GM18507 (cell line): ENCODE measurements around the gene NADSYN1.

Experiments used
- DNase-seq: peaks from one replicate; pipeline ENCODE4 v3.0.0; 2011; ENCODE audit warnings: low read depth; ENCODE audit not compliant: insufficient read length; ENCODE audit errors: extremely low spot score
- FAIRE-seq: peaks from 2 replicates; lab custom pipeline; 2011; peaks lifted over from hg19 to GRCh38; lab: Jason Lieb, UNC

NADSYN1 gene

DNA sequence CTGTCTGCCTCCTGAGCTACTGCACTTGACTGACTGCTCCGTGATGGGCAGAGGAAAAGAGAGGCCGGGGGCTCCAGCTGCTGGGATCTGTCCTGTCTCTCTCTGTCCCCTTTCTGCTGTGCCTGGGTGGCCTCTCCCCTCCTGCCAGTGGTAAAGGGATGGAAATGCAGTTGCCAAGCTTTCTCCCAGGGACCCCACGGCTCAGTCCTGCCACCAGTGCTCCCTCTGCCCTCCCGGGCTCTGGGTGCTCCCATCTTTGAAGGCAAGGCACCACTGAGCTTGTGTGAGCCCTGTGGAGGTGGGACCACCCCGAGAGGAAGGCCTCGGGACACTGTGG, 32.0 kb downstream of the NADSYN1 start:
- no peak for FAIRE-seq

DNA sequence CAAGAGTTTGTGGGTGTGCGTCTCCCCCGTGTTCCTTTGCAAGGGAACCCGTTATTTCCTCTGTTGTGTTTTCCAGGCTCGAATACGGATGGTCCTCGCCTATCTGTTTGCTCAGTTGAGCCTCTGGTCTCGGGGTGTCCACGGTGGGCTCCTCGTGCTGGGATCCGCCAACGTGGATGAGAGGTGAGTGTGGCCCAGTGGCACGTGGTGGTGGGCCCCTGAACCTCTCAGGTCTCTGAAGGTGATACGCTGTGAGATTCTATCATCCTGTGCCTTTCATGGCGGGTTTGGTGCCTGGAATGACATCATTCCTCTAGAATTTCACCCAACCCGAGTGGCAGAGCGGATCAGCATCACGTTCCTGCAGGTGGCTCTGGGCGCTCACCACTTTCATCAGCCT, 32.5 kb downstream of the NADSYN1 start:
- FAIRE-seq (no peak), DNase-seq (no peak)

More for the DNA sequence above, 32.0 kb downstream of the NADSYN1 start:
- no peak for DNase-seq

DNA sequence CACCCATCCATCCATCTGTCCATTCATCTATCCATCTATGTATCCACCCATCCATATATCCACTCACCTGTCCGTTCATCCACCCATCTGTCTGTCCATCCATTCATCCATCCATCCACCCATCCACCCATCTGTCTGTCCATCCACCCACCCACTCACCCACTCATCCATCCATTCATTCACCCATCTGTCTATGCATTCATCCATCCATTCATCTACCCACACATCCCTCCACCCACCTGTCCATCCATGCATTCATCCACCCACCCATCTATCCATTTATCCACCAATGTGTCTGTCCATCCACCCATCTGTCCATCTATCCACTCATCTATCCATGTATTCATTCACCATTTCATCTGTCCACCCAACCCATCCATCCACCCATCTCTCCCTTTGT, 33.3 kb downstream of the NADSYN1 start:
- DNase-seq, result no peak
- FAIRE-seq, result no peak

DNA sequence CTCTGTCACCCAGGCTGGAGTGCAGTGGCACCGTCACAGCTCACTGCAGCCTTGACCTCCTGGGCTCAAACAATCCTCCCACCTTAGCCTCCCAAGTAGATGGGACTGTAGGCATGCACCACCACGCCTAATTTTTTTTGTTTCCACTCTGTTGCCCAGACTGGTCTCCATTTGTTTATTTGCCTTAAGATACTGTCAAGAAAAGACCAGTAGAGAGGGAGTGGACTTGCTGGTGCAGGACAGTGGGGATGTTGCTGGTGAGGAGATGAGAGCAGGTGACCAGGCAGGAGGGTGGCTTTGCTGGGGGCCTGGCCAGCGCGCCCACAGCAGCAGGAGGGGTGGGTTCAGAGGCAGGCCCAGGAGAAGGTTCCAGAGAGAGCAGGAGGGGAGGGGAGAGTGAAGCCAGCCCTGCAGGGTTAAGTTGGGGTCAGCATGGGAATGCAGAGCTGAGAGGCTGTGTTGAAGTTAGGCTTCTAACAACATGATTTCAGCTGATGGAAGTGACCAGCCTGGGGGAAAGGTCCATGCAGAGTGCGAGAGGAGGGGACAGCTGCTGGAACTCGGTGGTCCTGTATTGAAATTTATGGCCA, 35.8 kb downstream of the NADSYN1 start:
- no peak for FAIRE-seq
- no peak for DNase-seq

DNA sequence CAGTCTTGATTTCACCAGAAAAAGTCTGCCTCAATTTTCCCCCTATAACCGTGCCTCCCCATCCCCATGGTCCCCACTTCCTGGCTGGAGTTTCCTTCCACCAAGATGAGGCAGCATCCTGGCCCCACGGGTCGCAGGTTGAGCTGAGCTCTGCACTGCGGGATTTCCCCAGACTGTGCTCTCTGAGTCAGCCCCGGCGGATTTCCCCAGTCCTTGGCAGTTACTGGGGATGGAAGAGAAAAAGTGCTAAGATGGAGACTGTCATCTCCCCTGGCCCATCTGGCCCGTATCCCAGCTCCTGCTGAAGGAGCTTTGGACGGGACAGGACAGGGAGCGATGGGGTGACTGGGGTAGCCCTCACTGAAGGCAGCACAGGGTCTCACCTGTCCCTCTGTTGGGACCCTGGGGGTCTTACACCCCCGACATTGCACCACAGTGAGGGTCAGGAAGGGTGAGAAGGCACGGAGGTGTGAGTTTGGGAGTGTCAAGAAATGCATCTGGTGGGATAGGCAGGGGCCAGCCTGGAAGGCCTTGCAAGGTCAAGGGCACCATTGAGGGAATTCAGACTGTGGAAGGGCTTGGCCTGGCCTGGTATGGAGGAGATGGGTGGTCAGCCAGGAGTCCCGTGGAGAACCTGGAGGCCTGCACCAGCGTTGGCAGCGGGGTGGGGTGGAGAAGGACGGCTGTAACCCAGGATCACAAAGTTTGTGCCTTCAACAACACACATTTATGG, 36.5 kb downstream of the NADSYN1 start:
- FAIRE-seq, result peak; percentile 77
- peak; percentile 32 for DNase-seq

DNA sequence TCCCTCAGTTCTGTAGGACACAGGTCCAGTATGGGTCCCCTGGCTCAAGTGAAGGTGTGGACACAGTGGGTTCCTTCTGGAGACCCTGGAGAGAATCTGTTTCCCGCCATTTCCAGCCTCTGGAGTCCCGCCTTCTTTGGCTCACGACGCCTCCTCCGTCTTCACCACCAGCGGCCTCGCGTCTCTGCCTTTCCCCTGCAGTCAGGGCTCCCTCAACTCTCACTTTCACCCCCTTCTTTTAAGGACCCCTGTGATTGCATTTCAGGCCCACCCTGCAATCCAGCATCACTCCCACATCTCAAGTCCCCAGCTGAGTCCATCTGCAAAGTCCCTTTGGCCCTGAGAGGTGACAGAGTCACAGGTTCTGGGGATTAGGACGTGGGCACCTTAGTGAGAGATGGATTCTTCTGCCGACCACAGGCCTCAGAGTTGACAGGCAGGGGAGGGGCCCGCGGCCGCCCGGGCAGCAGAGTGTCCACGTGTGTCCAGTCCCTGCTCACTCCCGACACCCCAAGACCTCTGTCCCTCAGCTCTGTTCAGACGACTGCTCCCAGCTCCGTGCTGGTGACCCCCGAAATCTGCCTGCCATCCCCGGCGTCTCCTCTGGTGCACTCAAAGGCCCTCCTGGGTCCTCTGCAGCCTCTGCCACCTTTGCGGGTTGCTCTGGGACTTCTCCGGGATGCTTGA, 37.2 kb downstream of the NADSYN1 start:
- no peak for DNase-seq
- no peak for FAIRE-seq

DNA sequence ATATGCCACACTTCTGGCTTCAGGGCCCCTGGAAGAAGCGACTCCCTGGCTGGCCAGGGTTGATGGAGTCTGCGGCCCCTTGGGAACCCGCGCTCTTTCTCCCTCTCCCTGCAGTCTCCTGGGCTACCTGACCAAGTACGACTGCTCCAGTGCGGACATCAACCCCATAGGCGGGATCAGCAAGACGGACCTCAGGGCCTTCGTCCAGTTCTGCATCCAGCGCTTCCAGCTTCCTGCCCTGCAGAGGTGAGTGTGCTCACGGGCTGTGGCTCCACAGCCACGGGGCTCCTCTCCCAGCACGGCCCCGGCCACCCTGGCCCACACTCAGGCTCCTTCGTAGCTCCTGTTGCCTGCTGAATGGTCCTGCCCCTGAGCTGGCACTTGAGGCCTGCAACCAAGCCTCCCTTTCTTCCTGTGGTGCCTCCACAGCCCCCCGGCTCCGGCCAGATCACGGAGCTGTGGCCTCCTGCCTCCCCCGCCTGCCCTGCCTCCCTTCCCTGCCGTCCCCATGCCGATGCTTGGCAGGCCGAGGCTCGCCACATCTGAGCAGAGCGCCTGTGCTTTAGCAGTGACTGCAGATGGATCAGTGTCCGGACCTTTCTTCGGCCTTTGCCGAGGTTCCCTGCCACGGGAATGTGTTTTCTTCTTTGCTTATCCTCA, 37.9 kb downstream of the NADSYN1 start:
- no peak for FAIRE-seq

DNA sequence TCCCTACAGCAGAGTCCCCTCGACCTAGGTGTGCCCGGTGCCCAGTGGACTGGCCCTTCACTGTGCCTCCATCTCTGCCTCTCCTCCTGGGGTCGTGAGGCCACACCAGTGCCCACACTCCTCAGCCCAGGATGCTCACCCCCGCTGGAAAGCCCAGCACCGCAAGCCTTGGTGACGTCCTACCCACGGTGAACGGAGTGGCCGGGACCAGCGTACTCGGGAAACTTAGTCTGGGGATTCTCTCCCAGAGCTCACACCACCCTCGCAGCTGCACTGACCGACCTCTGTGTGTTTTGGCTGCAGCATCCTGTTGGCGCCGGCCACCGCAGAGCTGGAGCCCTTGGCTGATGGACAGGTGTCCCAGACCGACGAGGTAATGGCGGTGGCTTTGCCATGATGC, 38.5 kb downstream of the NADSYN1 start:
- DNase-seq (no peak), FAIRE-seq (no peak)

More for the DNA sequence above, 37.9 kb downstream of the NADSYN1 start:
- no peak for DNase-seq

DNA sequence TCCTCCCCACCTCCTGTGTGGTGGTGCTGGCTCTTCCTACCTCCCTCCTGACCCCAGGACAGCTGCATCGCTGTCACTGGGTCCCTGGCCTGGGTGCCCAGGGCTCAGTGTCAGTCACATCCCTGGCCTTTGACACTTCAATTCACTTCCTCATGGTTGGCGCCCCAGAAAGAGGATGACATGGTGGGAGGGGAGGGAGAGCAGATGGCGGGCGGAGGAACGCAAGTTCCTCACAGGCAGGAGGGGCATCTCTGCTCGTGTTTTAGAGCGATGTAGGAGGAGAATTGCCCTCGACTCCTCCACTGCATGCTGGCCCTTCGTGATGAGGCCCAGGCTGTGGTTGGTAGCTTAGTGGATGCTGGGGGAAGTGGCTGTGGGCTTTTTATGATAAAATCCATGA, 38.9 kb downstream of the NADSYN1 start:
- FAIRE-seq (no peak), DNase-seq (no peak)

DNA sequence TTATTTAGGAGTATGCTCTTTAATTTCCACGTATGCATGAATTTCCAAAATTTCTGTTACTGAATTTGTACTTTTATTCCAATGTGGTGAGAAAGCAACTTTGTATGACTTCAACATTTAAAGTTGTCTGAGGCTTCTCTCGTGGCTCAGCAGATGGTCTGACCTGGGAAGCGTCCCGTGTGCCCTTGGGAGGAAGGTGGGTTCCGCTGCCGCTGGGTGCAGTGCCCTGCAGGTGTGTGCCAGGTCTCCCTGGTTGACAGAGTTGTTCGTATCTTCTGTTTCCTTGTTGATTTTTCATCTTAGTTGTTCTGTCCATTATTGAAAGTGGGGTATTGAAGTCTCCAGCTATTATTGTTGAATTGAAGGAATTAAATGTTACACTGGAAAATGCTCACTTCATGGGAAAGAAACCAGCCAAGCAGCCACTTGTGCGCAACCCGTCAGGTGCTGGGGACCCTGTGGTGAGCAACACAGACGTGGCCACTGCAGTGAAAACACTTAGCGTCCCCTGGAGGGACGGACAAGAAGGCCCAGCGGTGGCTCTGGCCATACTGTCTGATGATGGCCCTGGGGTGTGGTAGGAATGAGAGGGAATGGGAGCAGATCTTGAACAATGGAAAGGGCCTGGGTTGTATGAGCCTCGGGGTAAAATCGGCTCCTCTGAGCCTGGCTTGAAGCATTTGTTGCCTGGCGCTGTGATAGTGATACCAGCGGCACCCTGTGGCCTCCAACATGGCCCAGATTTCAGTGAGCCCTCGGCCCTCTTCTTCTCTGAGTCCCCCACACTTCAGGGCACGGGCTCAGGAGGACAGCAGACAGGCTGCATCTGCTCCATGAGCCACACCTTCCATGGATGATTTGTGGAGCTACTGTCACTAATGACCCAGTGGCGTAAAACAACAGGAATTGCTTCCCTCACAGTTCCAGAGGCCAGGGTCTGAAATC, 42.6 kb downstream of the NADSYN1 start:
- no peak for FAIRE-seq
- DNase-seq, result no peak

DNA sequence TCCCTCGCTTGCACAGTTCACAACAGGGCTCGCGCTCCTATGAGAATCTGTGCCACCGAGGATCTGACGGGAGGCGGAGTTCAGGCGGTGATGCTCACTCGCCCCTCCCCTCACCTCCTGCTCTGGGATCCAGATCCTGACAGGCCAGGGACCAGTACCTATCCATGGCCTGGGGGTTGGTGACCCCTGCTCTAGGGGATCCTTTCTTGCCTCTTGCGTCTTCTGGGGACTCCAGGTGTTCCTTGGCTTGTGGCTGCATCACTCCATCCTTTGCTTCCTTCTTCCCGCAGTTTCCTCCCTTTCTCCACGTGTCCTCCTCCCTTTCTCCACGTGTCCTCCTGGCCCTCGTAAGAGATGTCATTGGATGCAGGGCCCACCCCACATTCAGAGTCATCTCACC, 43.4 kb downstream of the NADSYN1 start:
- DNase-seq, result no peak
- FAIRE-seq, result no peak

DNA sequence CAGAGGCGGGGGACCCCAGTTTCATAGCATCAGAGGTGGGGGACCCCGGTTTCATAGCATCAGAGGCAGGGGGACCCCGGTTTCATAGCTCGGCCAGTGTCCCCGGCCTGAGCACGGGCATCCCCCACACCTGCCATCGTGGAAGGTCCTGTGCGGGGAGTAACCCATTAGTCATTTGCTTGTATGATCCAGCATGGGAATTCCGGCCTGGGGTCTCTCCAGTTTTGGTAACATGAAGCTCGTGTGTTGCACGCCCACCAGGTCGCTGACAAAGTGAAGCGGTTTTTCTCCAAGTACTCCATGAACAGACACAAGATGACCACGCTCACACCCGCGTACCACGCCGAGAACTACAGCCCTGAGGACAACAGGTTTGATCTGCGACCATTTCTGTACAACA, 45.1 kb downstream of the NADSYN1 start:
- FAIRE-seq (no peak), DNase-seq (no peak)

DNA sequence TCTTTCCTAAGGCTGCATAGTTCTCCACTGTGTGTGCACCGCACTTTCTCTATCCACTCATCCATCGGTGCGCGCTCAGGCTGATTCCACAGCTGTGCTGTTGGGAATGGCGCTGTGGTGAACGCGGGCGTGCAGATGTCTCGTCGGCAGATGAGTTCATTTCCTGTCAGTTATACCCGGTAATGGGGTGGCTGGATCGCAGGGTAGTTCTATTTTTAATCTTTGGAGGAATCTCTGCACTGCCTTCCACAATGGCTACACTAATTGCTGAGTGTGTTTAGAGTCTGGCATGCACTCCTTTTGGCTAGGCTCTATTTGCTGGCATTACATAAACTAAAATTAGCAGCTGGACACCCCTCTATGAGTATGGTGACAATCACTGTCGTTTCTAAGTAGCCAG, 46.1 kb downstream of the NADSYN1 start:
- no peak for FAIRE-seq

DNA sequence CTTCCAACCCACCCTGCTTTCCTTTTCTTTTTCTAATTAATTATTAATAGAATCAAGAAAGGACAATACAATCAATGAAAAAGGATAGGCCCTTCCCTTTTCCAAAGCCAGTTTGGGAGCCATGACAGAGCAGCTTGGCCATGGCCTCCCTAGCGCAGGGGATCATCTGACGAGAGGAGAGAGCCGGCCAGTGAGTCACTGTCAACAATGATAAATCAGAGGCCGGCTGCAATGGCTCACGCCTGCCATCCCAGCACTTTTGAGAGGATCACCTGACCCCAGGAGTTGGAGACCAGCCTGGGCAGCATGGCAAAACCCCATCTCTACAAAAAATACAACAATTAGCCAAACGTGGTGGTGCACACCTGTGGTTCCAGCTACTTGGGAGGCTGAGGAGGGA, 46.5 kb downstream of the NADSYN1 start:
- FAIRE-seq, result no peak

More for the DNA sequence above, 46.1 kb downstream of the NADSYN1 start:
- no peak for DNase-seq

DNA sequence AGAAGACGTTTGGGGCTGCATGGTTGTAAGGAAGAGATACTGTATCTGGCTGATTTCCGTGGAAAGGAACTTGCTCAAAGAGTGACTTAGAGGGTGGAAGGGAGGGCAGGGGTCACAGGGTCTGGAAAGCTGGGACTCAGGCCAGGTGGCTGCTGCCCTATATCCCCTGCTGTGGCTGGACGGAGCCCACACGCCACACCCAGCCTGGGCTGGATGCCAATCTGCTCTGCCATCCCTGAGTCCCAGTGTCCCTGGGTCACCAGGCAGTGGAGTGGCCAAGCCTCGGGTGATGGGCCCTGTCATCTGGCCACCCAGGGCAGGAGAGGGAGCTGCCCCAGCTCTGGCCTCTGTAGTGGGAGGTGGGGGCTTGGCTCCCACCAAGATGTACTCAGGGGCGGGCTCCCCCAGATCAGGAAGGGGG, 47.6 kb downstream of the NADSYN1 start:
- DNase-seq, result no peak
- FAIRE-seq, result no peak

More for the DNA sequence above, 46.5 kb downstream of the NADSYN1 start:
- DNase-seq, result no peak

DNA sequence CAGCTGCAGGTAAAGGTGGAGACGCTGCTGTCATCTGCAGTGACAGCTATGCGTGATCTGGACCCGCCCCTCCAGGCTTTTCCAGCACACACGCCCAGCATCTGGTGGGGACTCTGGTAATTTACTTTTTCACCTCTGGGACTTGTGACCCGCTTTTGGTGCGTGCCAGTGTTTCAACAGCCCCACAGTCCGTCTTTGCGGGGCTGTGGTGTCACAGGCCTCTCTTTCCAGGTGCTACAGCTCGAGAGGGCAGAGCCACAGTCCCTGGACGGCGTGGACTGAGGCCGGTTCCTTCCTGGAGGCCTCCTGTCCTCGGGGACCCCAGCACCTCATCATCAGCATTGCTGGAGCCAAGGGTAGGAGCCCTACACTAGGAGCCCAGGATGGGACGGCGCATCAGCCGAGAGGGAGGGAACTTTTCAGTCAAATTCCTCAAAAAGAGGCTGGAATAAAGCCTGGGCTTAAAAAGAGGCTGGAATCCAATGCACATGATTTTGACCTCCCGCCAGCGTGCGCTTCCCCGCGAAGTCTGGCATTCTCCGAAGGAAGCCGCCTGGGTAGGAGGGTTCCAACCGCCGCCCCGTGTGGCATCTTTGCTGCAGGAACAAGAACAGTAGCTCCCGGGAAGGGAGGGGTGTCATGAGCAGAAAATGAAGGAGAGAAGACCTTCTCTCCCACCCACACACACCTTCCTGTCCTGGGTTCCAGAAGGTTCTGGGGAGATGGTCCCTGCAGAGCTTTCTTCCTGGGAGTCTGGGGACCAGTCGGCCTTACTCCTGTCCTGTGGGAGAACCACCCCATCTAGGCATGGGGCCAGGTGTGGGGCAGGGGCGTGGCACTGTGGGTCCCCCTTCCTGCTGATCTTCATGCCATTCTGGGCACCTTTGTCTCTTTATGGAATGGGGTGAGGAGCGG, 48.3 kb downstream of the NADSYN1 start:
- no peak for FAIRE-seq
- DNase-seq, result no peak

DNA sequence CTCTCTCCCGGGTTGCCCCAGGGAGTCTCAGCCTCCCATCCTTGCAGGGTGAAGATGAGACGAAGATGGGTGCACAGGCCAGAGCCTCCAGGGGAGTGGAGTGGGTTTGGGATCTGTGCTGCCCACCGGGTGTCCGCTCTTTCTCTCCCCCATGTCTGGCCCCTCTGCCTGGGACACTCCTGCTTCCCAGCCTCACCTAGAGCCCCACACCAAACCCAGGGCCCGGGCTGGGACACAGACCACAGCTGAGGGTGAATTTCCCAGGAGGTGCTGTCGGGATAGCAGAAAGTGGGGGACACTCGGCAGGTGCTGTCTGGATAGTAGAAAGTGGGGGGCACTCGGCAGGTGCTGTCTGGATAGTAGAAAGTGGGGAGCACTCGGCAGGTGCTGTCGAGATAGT, 49.0 kb downstream of the NADSYN1 start:
- FAIRE-seq (no peak), DNase-seq (no peak)

DNA sequence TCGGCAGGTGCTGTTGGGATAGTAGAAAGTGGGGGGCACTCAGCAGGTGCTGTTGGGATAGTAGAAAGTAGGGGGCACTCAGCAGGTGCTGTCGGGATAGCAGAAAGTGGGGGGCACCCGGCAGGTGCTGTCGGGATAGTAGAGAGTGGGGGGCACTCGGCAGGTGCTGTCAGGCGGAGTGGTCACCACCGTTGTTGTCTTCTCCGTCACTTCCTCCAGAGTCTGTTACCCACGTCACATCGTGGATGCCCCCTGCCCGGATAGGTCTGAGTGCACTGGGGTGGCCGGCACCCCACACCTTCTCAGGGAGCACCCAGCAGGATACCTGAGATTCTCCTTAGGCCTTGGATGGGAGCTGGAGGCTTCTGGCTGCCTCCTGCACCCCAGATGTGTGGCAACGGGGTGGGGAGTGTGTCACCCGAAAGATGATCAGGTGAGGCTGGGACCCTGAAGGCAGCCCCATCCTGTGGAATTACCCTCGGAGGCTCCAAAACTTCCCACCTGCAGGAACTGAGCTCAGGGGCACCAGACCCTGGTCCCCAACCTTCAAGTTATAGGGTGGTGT, 50.0 kb downstream of the NADSYN1 start:
- DNase-seq, result no peak
- FAIRE-seq, result no peak
